Memory B cell (primary cell): ENCODE results near the gene MSMP.
A peak's percentile ranks its signal among the peaks of the same experiment; 100 is the strongest.

Source experiments
- ATAC-seq: fragments of 150-1000 bp; cut with Tn5 transposase; 2 replicates; pipeline ENCODE4 v1.10.0; 2021; ENCODE audit warnings: low read depth, mild to moderate bottlenecking, moderate library complexity
- DNase-seq, 2 donors: peaks; one replicate each; pipeline ENCODE4 v3.0.0; 2022; ENCODE audit warnings: low spot score in 2 of 2
- H3K27ac Mint-ChIP-seq: one replicate; pipeline ENCODE4 v1.8.0; 2022; ENCODE audit warnings: mild to moderate bottlenecking, moderate library complexity, mixed read lengths
- H3K27me3 Mint-ChIP-seq: one replicate; pipeline ENCODE4 v1.8.0; 2022; ENCODE audit warnings: mixed read lengths
- H3K36me3 Mint-ChIP-seq: one replicate; pipeline ENCODE4 v1.8.0; 2022; ENCODE audit warnings: mild to moderate bottlenecking, mixed read lengths
- H3K4me1 Mint-ChIP-seq: one replicate; pipeline ENCODE4 v1.8.0; 2022; ENCODE audit warnings: mixed read lengths
- H3K4me3 Mint-ChIP-seq: one replicate; pipeline ENCODE4 v1.8.0; 2022; ENCODE audit warnings: mild to moderate bottlenecking, moderate library complexity, mixed read lengths
- H3K9me3 Mint-ChIP-seq: one replicate; pipeline ENCODE4 v1.8.0; 2022; ENCODE audit warnings: mixed read lengths

The MSMP gene

DNA sequence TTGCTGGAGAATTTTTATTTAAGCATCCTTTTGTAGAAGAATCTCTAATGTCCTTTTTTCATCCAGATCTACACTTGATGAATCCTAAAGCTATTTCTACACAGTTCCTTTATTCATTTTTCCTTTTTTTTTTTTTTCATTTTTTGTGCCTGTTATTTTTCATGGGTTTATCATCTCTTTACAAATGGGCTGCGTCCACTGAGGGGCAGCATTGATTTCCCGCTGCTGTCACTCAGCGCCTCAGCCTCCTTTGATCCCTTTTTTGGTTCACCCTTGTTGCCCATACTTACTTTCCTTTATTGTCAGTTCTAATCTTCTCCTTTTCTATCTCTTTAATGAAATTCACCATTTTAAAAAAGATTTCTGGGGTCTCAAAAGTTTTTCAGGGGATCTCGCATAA, 5.7 kb upstream of the MSMP start:
- Mint-ChIP-seq H3K27me3 (no peaks in the 10 kb centered on the region), H3K4me1 (peaks cover 37% of the 10 kb centered on the region), H3K36me3 (no peaks in the 10 kb centered on the region), H3K27ac (no peak overlapping the region), H3K4me3 (no peak overlapping the region), H3K9me3 (no peaks in the 10 kb centered on the region)
- ATAC-seq (no peak), DNase-seq (no peak)

DNA sequence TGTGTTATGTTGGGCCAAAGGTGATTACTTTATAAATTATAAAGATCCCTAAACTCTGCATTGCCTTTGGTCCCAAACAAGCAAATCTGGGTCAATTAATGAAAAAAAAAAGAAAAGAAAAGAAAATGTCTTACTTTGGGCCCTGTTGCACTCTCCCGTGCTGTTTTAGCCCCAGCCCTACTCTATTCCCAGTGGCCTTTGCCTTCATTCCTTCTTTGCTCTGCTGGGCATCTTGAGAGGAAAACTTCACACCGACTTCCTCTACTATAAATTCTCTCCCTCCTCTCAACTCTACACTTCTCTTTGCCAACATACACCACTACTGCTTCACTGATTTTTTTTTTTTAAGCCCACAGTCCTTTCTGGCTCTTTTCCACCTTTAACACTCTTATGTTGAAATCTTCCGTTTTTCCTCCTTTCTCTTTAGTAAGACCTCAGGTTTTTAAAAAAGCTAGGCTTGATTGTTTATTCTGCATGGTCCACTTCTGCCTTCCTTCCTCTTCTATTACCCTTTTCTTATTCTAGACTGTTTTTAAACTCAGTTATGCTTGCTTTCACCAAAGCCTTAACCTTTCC, 4.5 kb upstream of the MSMP start:
- DNase-seq (no peak), ATAC-seq (no peak)
- peak overlapping the region; percentile 1 for H3K27ac Mint-ChIP-seq
- H3K9me3 Mint-ChIP-seq, result no peaks in the 10 kb centered on the region
- H3K4me1 Mint-ChIP-seq, result peaks cover 35% of the 10 kb centered on the region
- peaks cover 6% of the 10 kb centered on the region for H3K36me3 Mint-ChIP-seq
- H3K27me3 Mint-ChIP-seq, result no peaks in the 10 kb centered on the region
- H3K4me3 Mint-ChIP-seq, result peak overlapping the region; percentile 24

- Mint-ChIP-seq H3K4me3 (peak overlapping the region; percentile 60), H3K4me1 (peaks cover 39% of the 10 kb centered on the region), H3K27me3 (no peaks in the 10 kb centered on the region), H3K36me3 (peaks cover 11% of the 10 kb centered on the region), H3K9me3 (no peaks in the 10 kb centered on the region), H3K27ac (peak overlapping the region; percentile 93)
- ATAC-seq, result no peak
- no peak for DNase-seq
Measured at GRCh38 chr9:35757892-35758275, 3.8 kb upstream of the MSMP start.

- peaks cover 41% of the 10 kb centered on the region for H3K4me1 Mint-ChIP-seq
- peaks cover 16% of the 10 kb centered on the region for H3K36me3 Mint-ChIP-seq
- peak; percentile 21 for ATAC-seq
- H3K4me3 Mint-ChIP-seq, result peak overlapping the region; percentile 98
- DNase-seq, result peak in 1 of 2 donors; percentile 11
- H3K9me3 Mint-ChIP-seq, result no peaks in the 10 kb centered on the region
- peak overlapping the region; percentile 93 for H3K27ac Mint-ChIP-seq
- H3K27me3 Mint-ChIP-seq, result no peaks in the 10 kb centered on the region
Measured at GRCh38 chr9:35757226-35757891, 3.3 kb upstream of the MSMP start.

DNA sequence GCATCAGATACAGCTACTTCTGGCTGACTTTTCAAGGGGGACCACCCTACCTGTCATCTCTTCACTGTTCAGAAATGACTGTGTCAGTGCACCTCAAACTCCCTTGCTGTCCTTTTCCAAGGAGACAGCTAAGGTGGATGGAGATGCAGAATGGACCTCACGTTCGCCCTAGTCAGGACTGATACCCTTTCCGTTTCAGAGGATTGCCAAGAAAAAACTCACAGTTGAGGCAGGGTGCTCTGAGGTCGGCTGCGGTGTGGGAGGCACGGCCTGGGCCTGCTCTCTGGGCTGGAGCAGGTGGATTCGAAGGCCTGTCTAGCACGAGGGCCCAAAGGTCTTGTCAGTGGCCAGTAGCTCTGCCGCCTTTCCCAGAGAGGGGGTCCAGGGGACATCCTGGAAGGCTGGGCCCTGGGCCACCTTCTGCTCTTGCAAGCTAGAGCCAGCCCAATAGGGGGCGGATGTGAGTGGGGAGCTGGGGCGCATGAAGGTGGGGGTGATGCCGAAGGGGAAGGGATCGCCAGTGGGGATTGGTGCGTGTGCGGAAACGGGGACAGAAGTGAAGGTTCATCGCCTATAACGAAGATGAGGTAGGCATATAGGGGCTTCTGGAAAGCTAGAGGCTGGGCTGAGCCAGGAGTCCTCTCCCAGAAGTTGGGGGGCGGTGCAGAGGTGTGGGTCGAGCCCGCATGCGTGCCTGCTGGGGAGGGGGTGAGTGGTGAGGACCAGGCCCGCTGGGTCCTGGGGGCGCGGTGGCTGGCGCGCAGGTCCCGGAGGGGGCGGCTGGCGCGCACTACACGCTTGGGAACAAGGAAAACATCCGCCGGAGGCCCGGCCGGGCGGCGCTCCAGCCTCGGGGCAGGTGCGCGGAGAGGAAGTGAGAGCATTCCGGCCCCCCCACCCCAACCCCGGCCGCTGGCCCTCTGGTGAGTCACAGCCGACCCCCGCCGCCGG, 2.5 kb upstream of the MSMP start:
- H3K27ac Mint-ChIP-seq, result peak overlapping the region; percentile 93
- H3K9me3 Mint-ChIP-seq, result no peaks in the 10 kb centered on the region
- ATAC-seq (peak; percentile 82), DNase-seq (peak; percentile 63 to 71)
- no peaks in the 10 kb centered on the region for H3K27me3 Mint-ChIP-seq
- H3K4me1 Mint-ChIP-seq, result peaks cover 42% of the 10 kb centered on the region
- peaks cover 20% of the 10 kb centered on the region for H3K36me3 Mint-ChIP-seq
- H3K4me3 Mint-ChIP-seq, result peak overlapping the region; percentile 98

DNA sequence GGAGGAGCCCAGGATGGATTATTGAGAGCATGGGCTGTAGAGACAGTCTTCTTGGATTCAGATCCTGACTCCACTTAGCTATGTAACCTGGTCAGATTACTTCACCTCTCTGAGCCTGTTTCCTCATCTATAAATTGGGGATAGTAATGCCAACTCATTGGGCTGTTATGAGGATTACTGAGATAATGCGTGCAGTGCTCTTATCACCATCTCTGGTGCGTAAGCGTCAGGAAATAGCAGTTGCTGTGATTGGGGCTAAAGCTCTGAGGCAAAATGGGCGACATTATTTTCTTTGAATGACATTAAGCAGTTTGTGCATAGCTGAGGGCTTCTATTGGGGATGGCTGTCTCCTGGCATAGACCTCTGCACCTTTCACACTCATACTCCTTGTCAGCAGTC, 995 bp upstream of the MSMP start:
- Mint-ChIP-seq H3K27ac (no peak overlapping the region), H3K27me3 (no peaks in the 10 kb centered on the region), H3K9me3 (no peaks in the 10 kb centered on the region), H3K36me3 (peaks cover 23% of the 10 kb centered on the region), H3K4me1 (peaks cover 37% of the 10 kb centered on the region), H3K4me3 (no peak overlapping the region)
- ATAC-seq (no peak), DNase-seq (no peak)

DNA sequence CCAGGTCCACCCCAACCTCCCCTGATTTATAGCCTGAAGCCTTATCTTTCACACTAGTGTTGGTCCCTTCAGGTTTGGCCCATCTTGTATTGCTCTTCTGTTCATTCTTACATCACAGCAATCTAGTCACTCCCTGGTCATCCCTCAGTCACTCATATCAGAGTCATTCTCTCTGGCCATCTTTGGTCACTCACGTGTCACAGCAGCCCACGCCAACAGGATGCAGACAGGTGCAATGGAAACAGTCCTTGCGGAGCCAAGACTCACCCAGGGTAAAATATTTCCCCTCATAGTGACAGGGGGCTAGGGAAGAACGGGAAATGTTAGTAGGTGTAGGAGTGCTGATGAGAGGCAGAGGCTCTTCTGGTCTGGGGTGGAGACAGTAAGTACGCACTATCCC, 610 bp downstream of the MSMP start:
- no peak for DNase-seq
- Mint-ChIP-seq H3K36me3 (peaks cover 23% of the 10 kb centered on the region), H3K4me3 (no peak overlapping the region)

GRCh38 chr9:35750256-35750531, 3.9 kb downstream of the MSMP start:
- Mint-ChIP-seq H3K4me1 (peaks cover 39% of the 10 kb centered on the region), H3K36me3 (peaks cover 25% of the 10 kb centered on the region)
- ATAC-seq, result no peak

More for the DNA sequence above, 610 bp downstream of the MSMP start:
- no peak for ATAC-seq
- Mint-ChIP-seq H3K27me3 (no peaks in the 10 kb centered on the region), H3K27ac (no peak overlapping the region), H3K9me3 (no peaks in the 10 kb centered on the region), H3K4me1 (peaks cover 33% of the 10 kb centered on the region)

DNA sequence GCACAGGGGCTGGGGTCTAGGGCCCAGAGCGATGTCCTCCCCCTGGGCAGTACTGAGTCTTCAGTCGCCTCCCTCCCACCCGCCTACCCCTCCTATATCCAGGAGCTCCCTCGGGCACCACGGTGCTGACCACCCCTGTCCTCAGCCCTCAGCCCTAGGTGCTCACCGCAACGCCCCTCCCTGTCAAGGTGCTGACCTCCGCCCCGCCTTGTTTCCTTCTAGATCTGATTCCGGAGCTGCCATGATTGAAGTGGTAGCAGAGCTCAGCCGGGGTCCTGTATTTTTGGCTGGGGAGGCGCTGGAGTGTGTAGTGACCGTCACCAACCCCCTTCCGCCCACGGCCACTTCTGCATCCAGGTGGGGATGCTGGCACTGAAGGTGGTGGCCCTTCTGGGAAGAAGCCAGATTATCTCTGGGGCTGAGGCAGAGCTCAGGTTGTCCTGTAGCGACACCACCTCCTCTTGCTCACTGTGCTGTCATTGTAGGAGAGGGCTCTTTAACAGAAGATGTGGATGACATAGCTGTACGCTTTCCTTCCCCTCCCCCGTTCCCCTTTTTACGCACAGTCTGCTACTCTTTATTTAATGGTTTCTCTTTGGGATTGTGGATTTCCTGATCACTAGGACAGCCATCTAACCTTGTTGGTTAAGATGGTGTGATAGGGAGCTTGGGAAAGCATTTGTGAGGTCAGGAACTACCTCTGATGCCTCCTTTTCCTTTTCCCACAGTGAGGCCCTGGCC, 4.4 kb downstream of the MSMP start:
- Mint-ChIP-seq H3K27ac (peak overlapping the region; percentile 92), H3K9me3 (no peaks in the 10 kb centered on the region), H3K4me3 (peak overlapping the region; percentile 91), H3K27me3 (no peaks in the 10 kb centered on the region), H3K36me3 (peaks cover 27% of the 10 kb centered on the region), H3K4me1 (peaks cover 42% of the 10 kb centered on the region)
- ATAC-seq, result peak; percentile 48
- DNase-seq, result peak in 1 of 2 donors; percentile 38

More at GRCh38 chr9:35750256-35750531, 3.9 kb downstream of the MSMP start:
- H3K27ac Mint-ChIP-seq, result peak overlapping the region; percentile 92
- peak overlapping the region; percentile 91 for H3K4me3 Mint-ChIP-seq
- DNase-seq, result no peak
- no peaks in the 10 kb centered on the region for H3K27me3 Mint-ChIP-seq
- no peaks in the 10 kb centered on the region for H3K9me3 Mint-ChIP-seq

DNA sequence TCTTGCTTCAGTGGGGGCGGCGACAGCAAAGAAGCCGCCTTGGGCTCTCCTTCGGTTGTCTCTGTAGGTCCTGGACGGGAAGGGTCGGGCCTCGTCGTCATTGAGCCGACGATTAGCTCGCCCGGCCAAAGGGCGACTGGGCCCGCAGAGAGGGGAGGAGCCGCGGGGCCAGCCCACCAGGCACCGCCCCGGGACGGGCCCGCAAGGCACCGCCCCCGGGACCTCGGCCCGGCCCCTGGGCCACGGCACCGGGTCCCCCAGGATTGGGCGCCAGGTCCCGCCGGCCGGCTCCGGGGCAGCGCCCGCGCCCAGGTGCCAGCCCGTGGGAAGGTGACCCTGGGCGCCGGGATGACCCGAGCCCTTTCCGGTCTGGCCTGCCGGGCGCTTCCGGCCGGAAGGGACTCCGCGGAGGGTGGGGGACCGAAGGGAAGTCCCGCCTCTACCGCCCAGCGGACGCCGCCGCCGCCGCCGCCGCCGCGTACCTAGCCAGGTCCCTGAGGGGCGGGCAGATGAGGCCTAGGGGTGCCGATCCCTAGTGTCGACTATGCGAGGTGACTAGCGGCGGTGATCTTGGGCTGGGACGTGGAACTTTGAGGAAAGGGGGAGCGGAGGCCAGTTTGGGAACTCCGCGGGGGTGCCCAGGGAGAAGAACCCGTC, 5.1 kb downstream of the MSMP start, which contains the start of the genes GBA2 and RGP1:
TSS of gene GBA2 (minus strand) at position 371 of the 657 bp plus-strand sequence. CDS start 524 bp downstream, outside the sequence.
TSS of gene RGP1 (plus strand) at position 430 of the 657 bp plus-strand sequence. CDS start 469 bp downstream, outside the sequence.
- peak within 1 kb of the TSS; percentile 92 for H3K27ac Mint-ChIP-seq
- DNase-seq (peak; percentile 56 to 78), ATAC-seq (peak; percentile 81)

DNA sequence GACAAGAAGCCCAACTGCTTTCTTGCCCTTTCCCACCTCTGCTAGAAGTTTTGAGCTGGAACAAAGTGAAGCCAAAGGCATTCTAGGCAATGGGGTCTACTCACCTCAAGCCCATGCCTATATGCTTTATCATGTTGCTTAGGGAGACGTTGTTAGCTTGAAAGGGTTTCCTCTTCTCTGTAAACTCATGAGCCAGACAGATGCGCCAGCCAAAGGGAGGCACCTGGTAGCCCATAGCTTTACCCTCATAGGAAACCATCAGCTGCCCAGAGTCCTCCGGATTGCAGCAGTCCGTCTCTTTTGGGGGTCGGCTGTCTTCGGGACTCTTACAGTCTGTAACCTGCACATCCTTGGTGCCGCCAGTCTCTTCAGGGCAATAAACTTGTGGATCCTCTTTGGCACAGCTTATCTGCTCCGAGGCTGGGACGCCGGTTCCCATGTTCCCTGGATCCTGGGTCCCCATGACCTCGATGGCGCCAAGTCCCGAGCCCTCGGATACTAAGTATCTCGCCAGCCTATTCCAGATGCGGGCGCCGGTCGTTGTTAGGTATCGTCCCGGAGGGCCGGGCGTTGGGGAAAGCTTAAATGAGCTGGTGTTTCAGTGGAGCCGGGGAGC, 5.7 kb downstream of the MSMP start:
- H3K4me3 Mint-ChIP-seq, result peak overlapping the region; percentile 88
- H3K36me3 Mint-ChIP-seq, result peaks cover 22% of the 10 kb centered on the region
- peaks cover 44% of the 10 kb centered on the region for H3K4me1 Mint-ChIP-seq
- peak overlapping the region; percentile 92 for H3K27ac Mint-ChIP-seq
- ATAC-seq (no peak), DNase-seq (no peak)
- no peaks in the 10 kb centered on the region for H3K27me3 Mint-ChIP-seq
- H3K9me3 Mint-ChIP-seq, result no peaks in the 10 kb centered on the region

More for the DNA sequence above, 5.1 kb downstream of the MSMP start, which contains the start of the genes GBA2 and RGP1:
- H3K9me3 Mint-ChIP-seq, result no peaks in the 10 kb centered on the region
- peaks cover 25% of the 10 kb centered on the region for H3K36me3 Mint-ChIP-seq
- no peaks in the 10 kb centered on the region for H3K27me3 Mint-ChIP-seq
- H3K4me3 Mint-ChIP-seq, result peak within 1 kb of the TSS; percentile 91
- H3K4me1 Mint-ChIP-seq, result peaks cover 44% of the 10 kb centered on the region

DNA sequence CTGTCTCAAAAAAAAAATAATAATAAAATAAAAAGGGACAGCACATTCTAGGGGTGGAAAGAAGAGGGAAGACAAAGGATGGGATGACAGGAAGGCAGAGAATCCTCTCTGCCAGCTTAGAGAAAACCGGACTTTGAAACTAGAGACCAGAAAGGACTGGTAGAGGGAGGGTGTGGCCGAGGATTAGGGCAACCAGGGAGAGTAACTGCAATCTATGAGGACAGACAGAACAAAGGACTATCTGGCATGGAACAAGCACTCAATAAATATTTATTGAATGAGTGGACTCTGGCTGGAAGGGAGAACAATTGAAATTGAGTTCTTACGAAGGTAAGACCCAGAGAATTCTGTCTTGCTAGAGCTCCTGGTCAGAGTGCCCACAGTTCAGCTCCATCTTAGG, 7.5 kb downstream of the MSMP start:
- Mint-ChIP-seq H3K27ac (no peak overlapping the region), H3K27me3 (no peaks in the 10 kb centered on the region), H3K4me3 (peak overlapping the region; percentile 88), H3K4me1 (peaks cover 39% of the 10 kb centered on the region), H3K9me3 (no peaks in the 10 kb centered on the region), H3K36me3 (peaks cover 23% of the 10 kb centered on the region)
- ATAC-seq (no peak), DNase-seq (no peak)

DNA sequence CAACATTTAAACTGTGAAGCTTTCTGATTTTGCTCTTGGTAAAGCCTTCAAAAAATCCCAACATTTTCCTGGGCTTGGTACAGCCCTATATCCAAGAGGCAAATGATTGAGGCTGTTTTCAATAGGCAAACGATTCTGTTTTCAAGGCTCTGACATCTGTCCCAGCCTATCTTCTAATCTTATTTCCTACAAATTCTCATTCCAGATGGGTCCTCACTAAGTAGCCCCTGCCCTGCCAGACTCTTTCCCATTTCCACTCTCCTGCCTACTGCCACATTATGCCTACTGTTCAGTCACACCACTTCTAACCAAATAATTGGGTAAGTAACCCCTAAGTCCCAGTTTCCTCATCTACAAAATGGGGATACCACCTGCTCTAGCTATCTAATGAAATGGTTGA, 8.5 kb downstream of the MSMP start:
- H3K4me1 Mint-ChIP-seq, result peaks cover 39% of the 10 kb centered on the region
- peaks cover 20% of the 10 kb centered on the region for H3K36me3 Mint-ChIP-seq
- H3K27me3 Mint-ChIP-seq, result no peaks in the 10 kb centered on the region
- no peaks in the 10 kb centered on the region for H3K9me3 Mint-ChIP-seq
- no peak for ATAC-seq
- peak overlapping the region; percentile 21 for H3K27ac Mint-ChIP-seq
- no peak for DNase-seq
- H3K4me3 Mint-ChIP-seq, result no peak overlapping the region
